Hepatocyte (in vitro differentiated cells): Measurements from ENCODE around the gene ITGA11. TPM values are rescaled to one million over a fixed set of nuclear protein-coding genes. Genes with fewer than 3 reads are reported as not detected.

Experiments used
- DNase-seq: peaks from one replicate; pipeline ENCODE4 v3.0.0-alpha.2; 2016; ENCODE audit warnings: low spot score
- H2AFZ ChIP-seq: fragments of 200-600 bp; sonication (generic); 2 replicates; pipeline ENCODE4 v1.6.0; 2016; ENCODE audit warnings: antibody characterized with exemption, mild to moderate bottlenecking
- H3K27ac ChIP-seq: fragments of 200-600 bp; sonication (generic); 2 replicates; pipeline ENCODE4 v1.5.1; 2016; ENCODE audit warnings: mild to moderate bottlenecking
- H3K27me3 ChIP-seq: fragments of 200-600 bp; sonication (generic); 2 replicates; pipeline ENCODE4 v1.6.1; 2016
- H3K36me3 ChIP-seq: fragments of 200-600 bp; sonication (generic); replicated peaks from 2 replicates; pipeline ENCODE4 v1.5.1; 2016; ENCODE audit warnings: low read depth; ENCODE audit not compliant: insufficient read depth
- H3K4me1 ChIP-seq: fragments of 200-600 bp; sonication (generic); 2 replicates; pipeline ENCODE4 v1.5.1; 2016; ENCODE audit warnings: mild to moderate bottlenecking, moderate library complexity; ENCODE audit not compliant: insufficient read depth
- H3K4me2 ChIP-seq: fragments of 200-600 bp; sonication (generic); 2 replicates; pipeline ENCODE4 v1.6.0; 2016
- H3K4me3 ChIP-seq: fragments of 200-600 bp; sonication (generic); 2 replicates; pipeline ENCODE4 v1.5.1; 2016; ENCODE audit warnings: mild to moderate bottlenecking
- H3K79me2 ChIP-seq: fragments of 200-600 bp; sonication (generic); 2 replicates; pipeline ENCODE4 v1.6.0; 2017; ENCODE audit warnings: mild to moderate bottlenecking
- H3K9me2 ChIP-seq: fragments of 200-600 bp; sonication (generic); replicated peaks from 2 replicates; pipeline ENCODE4 v1.6.0; 2017; ENCODE audit warnings: mild to moderate bottlenecking; ENCODE audit not compliant: insufficient read depth
- H3K9me3 ChIP-seq: fragments of 200-600 bp; sonication (generic); 2 replicates; pipeline ENCODE4 v1.5.1; 2016; ENCODE audit warnings: low read depth, mild to moderate bottlenecking
- H4K20me1 ChIP-seq: fragments of 200-600 bp; sonication (generic); 2 replicates; pipeline ENCODE4 v1.6.0; 2016; ENCODE audit warnings: mild to moderate bottlenecking; ENCODE audit not compliant: insufficient read depth, poor library complexity, severe bottlenecking
- CTCF ChIP-seq: fragments of 200-600 bp; sonication (generic); IDR thresholded peaks from 2 replicates; pipeline ENCODE4 v1.5.1; 2016; ENCODE audit warnings: antibody characterized with exemption, mild to moderate bottlenecking; ENCODE audit not compliant: poor library complexity
- EZH2 ChIP-seq: fragments of 200-600 bp; sonication (generic); IDR thresholded peaks from 2 replicates; pipeline ENCODE4 v1.6.1; 2016; ENCODE audit warnings: antibody characterized with exemption, mild to moderate bottlenecking, borderline replicate concordance
- EZH2phosphoT487 ChIP-seq: fragments of 200-600 bp; sonication (generic); IDR thresholded peaks from one replicate; pipeline ENCODE4 v1.6.1; 2018; ENCODE audit warnings: antibody characterized with exemption, mild to moderate bottlenecking, low read depth, moderate library complexity; ENCODE audit not compliant: unreplicated experiment, severe bottlenecking
- WGBS: methylation state at CpG from one replicate; pipeline ENCODE4 v1.1.6; 2016; ENCODE audit warnings: low lambda C conversion rate; ENCODE audit errors: missing lambda C conversion rate; 5-methylcytosine and 5-hydroxymethylcytosine counted together
- polyA plus RNA-seq: library from polyadenylated mRNA; unstranded; fragments of >200 nt; fragmentation: Nextera tagmentation; extraction: Ambion mirVana; gene quantifications from 2 replicates; pipeline ENCODE4 v1.2.1, GENCODE V29; 2016
- total RNA-seq: library from RNA; depleted of rRNA; stranded (reverse); fragments of >200 nt; gene quantifications from 2 replicates; pipeline ENCODE4 v1.2.3, GENCODE V29; 2014

Gene ITGA11
- total and polyA plus RNA-seq, 2 experiments from 2014 or later = 9.7 to 19.6 TPM

GRCh38 chr15:68469162-68470048 is 37.4 kb upstream of the ITGA11 start:
- no peak overlapping the region for H3K27ac ChIP-seq
- H3K9me3 ChIP-seq = no peaks in the 10 kb centered on the region
- TF ChIP-seq EZH2 = no peak
- TF ChIP-seq CTCF = no peak
- TF ChIP-seq EZH2phosphoT487 = no peak
- H3K79me2 ChIP-seq = no peaks in the 10 kb centered on the region
- DNase-seq = no peak
- no peaks in the 10 kb centered on the region for H3K36me3 ChIP-seq
- no peaks in the 10 kb centered on the region for H3K27me3 ChIP-seq
- 73% methylated on average over 6 of the region's 6 CpGs for WGBS
- H3K4me2 ChIP-seq = no peak overlapping the region
- H3K9me2 ChIP-seq = no peaks in the 10 kb centered on the region
- peaks cover 3% of the 10 kb centered on the region for H3K4me1 ChIP-seq
- no peak overlapping the region for H2AFZ ChIP-seq
- no peaks in the 10 kb centered on the region for H4K20me1 ChIP-seq
- no peak overlapping the region for H3K4me3 ChIP-seq

DNA sequence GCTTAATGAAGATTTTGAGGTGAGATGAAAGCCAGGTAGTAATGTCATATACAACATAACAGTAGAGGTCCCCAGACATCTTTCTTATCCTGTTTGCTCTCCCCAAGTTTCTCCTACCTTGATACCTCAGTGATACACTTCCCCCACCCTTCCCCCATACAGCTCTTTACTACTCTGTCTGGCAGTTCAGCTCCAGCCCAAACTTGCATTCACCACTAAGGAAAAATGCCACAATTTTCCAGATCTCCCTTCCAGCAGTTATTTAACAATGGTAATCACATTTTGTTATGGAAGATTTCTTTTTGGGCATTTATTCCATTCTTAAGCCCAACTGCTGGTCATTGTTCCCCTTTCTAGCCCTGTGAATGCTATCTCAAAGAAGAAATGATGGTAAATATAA is 34.9 kb upstream of the ITGA11 start:
- TF ChIP-seq EZH2 (no peak), EZH2phosphoT487 (no peak), CTCF (no peak)
- no peaks in the 10 kb centered on the region for H3K27me3 ChIP-seq
- H4K20me1 ChIP-seq = no peaks in the 10 kb centered on the region
- H3K36me3 ChIP-seq = no peaks in the 10 kb centered on the region
- H3K79me2 ChIP-seq = no peaks in the 10 kb centered on the region
- H3K27ac ChIP-seq = no peak overlapping the region
- DNase-seq = no peak
- peaks cover 3% of the 10 kb centered on the region for H3K4me1 ChIP-seq
- H3K9me2 ChIP-seq = no peaks in the 10 kb centered on the region
- no peak overlapping the region for H2AFZ ChIP-seq
- H3K4me3 ChIP-seq = no peak overlapping the region
- no peaks in the 10 kb centered on the region for H3K9me3 ChIP-seq
- no peak overlapping the region for H3K4me2 ChIP-seq

DNA sequence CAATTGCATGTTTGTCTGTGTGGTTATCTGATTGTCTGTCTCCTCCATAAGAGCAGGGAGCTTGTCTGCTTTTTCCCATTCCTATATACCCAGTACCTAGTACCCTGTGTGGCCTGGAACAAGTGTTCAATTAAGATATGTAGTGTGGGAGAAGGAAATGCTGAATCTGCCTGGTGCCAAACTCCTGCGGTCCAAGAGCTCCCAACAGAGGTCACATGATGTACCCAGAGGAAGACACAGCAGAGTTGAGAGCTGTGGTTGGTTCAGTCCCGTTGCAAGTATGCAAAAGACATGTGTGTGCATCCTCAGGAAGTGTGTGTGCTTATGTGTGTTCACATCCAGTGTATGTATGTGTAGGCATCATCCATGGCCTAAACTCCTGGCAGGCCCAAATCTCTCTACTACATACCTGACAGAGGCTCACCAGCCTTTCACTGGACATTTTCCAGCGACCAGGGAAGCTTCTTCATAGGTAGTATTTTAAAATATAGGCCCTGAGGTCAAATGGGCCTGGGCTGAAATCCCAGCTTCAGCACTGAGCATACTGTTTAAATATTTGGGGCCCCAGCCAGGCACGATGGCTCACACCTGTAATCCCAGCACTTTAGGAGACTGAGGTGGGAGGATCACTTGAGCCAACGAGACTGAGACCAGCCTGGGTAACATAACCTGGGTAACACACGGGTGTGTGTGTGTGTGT is 34.0 kb upstream of the ITGA11 start:
- Histone ChIP-seq H3K79me2 (no peaks in the 10 kb centered on the region), H3K9me3 (no peaks in the 10 kb centered on the region), H3K4me2 (no peak overlapping the region), H4K20me1 (no peaks in the 10 kb centered on the region), H3K4me1 (peaks cover 3% of the 10 kb centered on the region), H3K36me3 (no peaks in the 10 kb centered on the region), H3K4me3 (no peak overlapping the region), H3K27ac (no peak overlapping the region), H2AFZ (no peak overlapping the region), H3K9me2 (no peaks in the 10 kb centered on the region), H3K27me3 (no peaks in the 10 kb centered on the region)
- WGBS = 77% methylated on average over 6 of the region's 6 CpGs
- TF ChIP-seq CTCF (no peak), EZH2 (no peak), EZH2phosphoT487 (no peak)
- no peak for DNase-seq
